Neural progenitor cell (in vitro differentiated cells): ENCODE results near the gene SAMD1.

ENCODE experiments used
- CTCF ChIP-seq: fragments of 200-600 bp; sonication (generic); IDR thresholded peaks from 2 replicates; pipeline ENCODE4 v1.5.1; 2017; ENCODE audit warnings: antibody characterized with exemption, mild to moderate bottlenecking
- EZH2phosphoT487 ChIP-seq: fragments of 200-600 bp; sonication (generic); IDR thresholded peaks from 2 replicates; pipeline ENCODE4 v1.6.1; 2017; ENCODE audit warnings: antibody characterized with exemption

DNA sequence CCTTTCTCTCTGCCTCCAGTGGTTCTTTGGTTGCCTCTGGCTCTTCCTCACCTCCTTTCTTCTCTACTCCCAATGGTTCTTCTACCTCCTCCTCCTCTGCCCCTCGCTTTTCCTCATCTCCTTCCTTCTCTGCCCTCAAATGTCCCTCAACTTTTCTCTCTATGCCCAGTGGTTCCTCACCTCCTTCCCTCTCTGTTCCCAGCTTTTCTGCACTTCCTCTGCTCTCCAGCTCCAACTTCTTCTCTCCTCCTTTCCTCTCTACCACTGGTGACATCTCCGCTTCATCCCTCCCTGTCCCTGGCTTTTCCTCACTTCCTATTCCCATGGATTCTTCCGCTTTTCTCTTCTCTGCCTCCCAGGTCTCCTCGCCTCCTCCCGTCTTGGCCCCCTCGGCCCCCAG lies 36.5 kb downstream of the SAMD1 start:
- TF ChIP-seq EZH2phosphoT487 (no peak), CTCF (no peak)
